ENCODE measurements around the gene SUFU.

Gene SUFU

GRCh38 chr10:102616066-102616770 lies 112.4 kb downstream of the SUFU start:
- Mint-ChIP-seq H3K27me3 (no peaks in the 10 kb centered on the region), H3K27ac (no peak overlapping the region), H3K4me1 (ENCODE audit: low read depth) (peaks cover 29% of the 10 kb centered on the region), H3K4me3 (no peak overlapping the region), H3K9me3 (no peaks in the 10 kb centered on the region), H3K36me3 (ENCODE audit: low read depth) (no peaks in the 10 kb centered on the region)

GRCh38 chr10:102617041-102617440 lies 113.3 kb downstream of the SUFU start:
- Mint-ChIP-seq H3K4me1 (ENCODE audit: low read depth) (peaks cover 21% of the 10 kb centered on the region), H3K36me3 (ENCODE audit: low read depth) (no peaks in the 10 kb centered on the region), H3K9me3 (no peaks in the 10 kb centered on the region), H3K27ac (no peak overlapping the region), H3K4me3 (no peak overlapping the region), H3K27me3 (no peaks in the 10 kb centered on the region)

- Mint-ChIP-seq H3K4me1 (ENCODE audit: low read depth) (peaks cover 13% of the 10 kb centered on the region), H3K27ac (no peak overlapping the region), H3K9me3 (no peaks in the 10 kb centered on the region), H3K36me3 (ENCODE audit: low read depth) (no peaks in the 10 kb centered on the region), H3K27me3 (no peaks in the 10 kb centered on the region), H3K4me3 (no peak overlapping the region)
Observed at GRCh38 chr10:102617816-102618215, 114.0 kb downstream of the SUFU start.

- Mint-ChIP-seq H3K27ac (no peak overlapping the region), H3K36me3 (ENCODE audit: low read depth) (no peaks in the 10 kb centered on the region), H3K4me1 (ENCODE audit: low read depth) (peaks cover 3% of the 10 kb centered on the region), H3K9me3 (no peaks in the 10 kb centered on the region), H3K4me3 (no peak overlapping the region), H3K27me3 (no peaks in the 10 kb centered on the region)
Observed at GRCh38 chr10:102619281-102619981, 115.7 kb downstream of the SUFU start.

- peaks cover 3% of the 10 kb centered on the region for H3K4me1 Mint-ChIP-seq (ENCODE audit: low read depth)
- H3K27ac Mint-ChIP-seq: no peak overlapping the region
- no peak overlapping the region for H3K4me3 Mint-ChIP-seq
- H3K9me3 Mint-ChIP-seq: no peaks in the 10 kb centered on the region
- H3K36me3 Mint-ChIP-seq (ENCODE audit: low read depth): no peaks in the 10 kb centered on the region
- H3K27me3 Mint-ChIP-seq: no peaks in the 10 kb centered on the region
Observed at GRCh38 chr10:102620138-102620590, 116.4 kb downstream of the SUFU start.

- no peak overlapping the region for H3K4me3 Mint-ChIP-seq
- H3K27ac Mint-ChIP-seq: no peak overlapping the region
- H3K36me3 Mint-ChIP-seq (ENCODE audit: low read depth): no peaks in the 10 kb centered on the region
- no peaks in the 10 kb centered on the region for H3K9me3 Mint-ChIP-seq
- H3K27me3 Mint-ChIP-seq: no peaks in the 10 kb centered on the region
- H3K4me1 Mint-ChIP-seq (ENCODE audit: low read depth): peaks cover 3% of the 10 kb centered on the region
Observed at GRCh38 chr10:102620591-102621442, 117.0 kb downstream of the SUFU start.

GRCh38 chr10:102621443-102622325 lies 117.9 kb downstream of the SUFU start:
- no peaks in the 10 kb centered on the region for H3K36me3 Mint-ChIP-seq (ENCODE audit: low read depth)
- no peak overlapping the region for H3K27ac Mint-ChIP-seq
- no peaks in the 10 kb centered on the region for H3K4me1 Mint-ChIP-seq (ENCODE audit: low read depth)
- H3K9me3 Mint-ChIP-seq: no peaks in the 10 kb centered on the region
- no peak overlapping the region for H3K4me3 Mint-ChIP-seq
- no peaks in the 10 kb centered on the region for H3K27me3 Mint-ChIP-seq

GRCh38 chr10:102624094-102624493 lies 120.3 kb downstream of the SUFU start:
- H3K9me3 Mint-ChIP-seq: no peaks in the 10 kb centered on the region
- H3K27me3 Mint-ChIP-seq: no peaks in the 10 kb centered on the region
- no peaks in the 10 kb centered on the region for H3K4me1 Mint-ChIP-seq (ENCODE audit: low read depth)
- no peaks in the 10 kb centered on the region for H3K36me3 Mint-ChIP-seq (ENCODE audit: low read depth)
- no peak overlapping the region for H3K4me3 Mint-ChIP-seq
- no peak overlapping the region for H3K27ac Mint-ChIP-seq

GRCh38 chr10:102624751-102625645 lies 121.2 kb downstream of the SUFU start:
- Mint-ChIP-seq H3K27me3 (no peaks in the 10 kb centered on the region), H3K4me3 (no peak overlapping the region), H3K9me3 (no peaks in the 10 kb centered on the region), H3K4me1 (ENCODE audit: low read depth) (no peaks in the 10 kb centered on the region), H3K36me3 (ENCODE audit: low read depth) (no peaks in the 10 kb centered on the region), H3K27ac (no peak overlapping the region)

GRCh38 chr10:102626026-102626685 lies 122.4 kb downstream of the SUFU start:
- H3K4me1 Mint-ChIP-seq (ENCODE audit: low read depth): peaks cover under 1% of the 10 kb centered on the region
- H3K27me3 Mint-ChIP-seq: no peaks in the 10 kb centered on the region
- no peaks in the 10 kb centered on the region for H3K9me3 Mint-ChIP-seq
- H3K4me3 Mint-ChIP-seq: no peak overlapping the region
- H3K27ac Mint-ChIP-seq: no peak overlapping the region
- H3K36me3 Mint-ChIP-seq (ENCODE audit: low read depth): no peaks in the 10 kb centered on the region

- Mint-ChIP-seq H3K36me3 (ENCODE audit: low read depth) (no peaks in the 10 kb centered on the region), H3K27me3 (no peaks in the 10 kb centered on the region), H3K27ac (no peak overlapping the region), H3K4me3 (no peak overlapping the region), H3K9me3 (no peaks in the 10 kb centered on the region), H3K4me1 (ENCODE audit: low read depth) (peaks cover 10% of the 10 kb centered on the region)
Observed at GRCh38 chr10:102627291-102627735, 123.5 kb downstream of the SUFU start.

- H3K27ac Mint-ChIP-seq: no peak overlapping the region
Observed at GRCh38 chr10:102627736-102628293, 124.0 kb downstream of the SUFU start.

GRCh38 chr10:102628451-102628911 lies 124.7 kb downstream of the SUFU start:
- no peaks in the 10 kb centered on the region for H3K27me3 Mint-ChIP-seq
- H3K36me3 Mint-ChIP-seq (ENCODE audit: low read depth): no peaks in the 10 kb centered on the region
- no peak overlapping the region for H3K4me3 Mint-ChIP-seq
- no peaks in the 10 kb centered on the region for H3K9me3 Mint-ChIP-seq
- H3K4me1 Mint-ChIP-seq (ENCODE audit: low read depth): peaks cover 22% of the 10 kb centered on the region
- no peak overlapping the region for H3K27ac Mint-ChIP-seq

More at GRCh38 chr10:102627736-102628293, 124.0 kb downstream of the SUFU start:
- H3K4me3 Mint-ChIP-seq: no peak overlapping the region
- H3K9me3 Mint-ChIP-seq: no peaks in the 10 kb centered on the region
- no peaks in the 10 kb centered on the region for H3K36me3 Mint-ChIP-seq (ENCODE audit: low read depth)
- H3K4me1 Mint-ChIP-seq (ENCODE audit: low read depth): peaks cover 15% of the 10 kb centered on the region
- no peaks in the 10 kb centered on the region for H3K27me3 Mint-ChIP-seq
